Panc1 (cell line): Measurements from ENCODE around the gene PAX7. TPM values are rescaled to one million over a fixed set of nuclear protein-coding genes. Genes with fewer than 3 reads are reported as not detected.

Experiments used
- ATAC-seq: fragments of 200-7000 bp; cut with Tn5 transposase; 2 replicates; pipeline ENCODE4 v1.9.1; 2020; ENCODE audit warnings: mild to moderate bottlenecking, moderate library complexity
- Bru-seq: library from RNA; stranded (reverse); fragments of 400-500 nt; gene quantifications from one replicate; lab custom pipeline; 2021; lab: Mats Ljungman, UMichigan
- BruChase-seq, 2 experiments: library from RNA; stranded (reverse); fragments of 400-500 nt; gene quantifications; one replicate each; lab custom pipeline; 2021; lab: Mats Ljungman, UMichigan
- BruUV-seq: library from RNA; stranded (reverse); fragments of 400-500 nt; replicated peaks from 2 replicates; lab custom pipeline; 2021; lab: Mats Ljungman, UMichigan
- CTCF ChIA-PET: fragments of 300-600 bp; sonication (Branson Sonifier 250); formaldehyde crosslinking; loops from one replicate; lab custom pipeline; 2022; ENCODE audit warnings: antibody characterized with exemption; lab: Charles Lee
- POLR2A ChIA-PET: fragments of 300-600 bp; sonication (Branson Sonifier 250); formaldehyde crosslinking; loops from one replicate; lab custom pipeline; 2022; ENCODE audit warnings: antibody characterized with exemption; lab: Charles Lee
- DNase-seq: peaks from one replicate; pipeline ENCODE4 v3.0.0-alpha.2; 2010; ENCODE audit warnings: low read depth, low spot score
- H3K27ac ChIP-seq: 2 replicates; pipeline ENCODE4 v1.5.1; 2011; ENCODE audit warnings: mild to moderate bottlenecking, low read length, inconsistent platforms
- H3K27me3 ChIP-seq: fragments of 200-500 bp; sonication (Bioruptor generic); 2 replicates; pipeline ENCODE4 v1.6.0; 2014; ENCODE audit warnings: low read length, inconsistent platforms; ENCODE audit not compliant: control insufficient read depth, insufficient read depth
- H3K36me3 ChIP-seq: fragments of 200-500 bp; sonication (Bioruptor generic); 2 replicates; pipeline ENCODE4 v1.5.1; 2014; ENCODE audit warnings: inconsistent platforms, mild to moderate bottlenecking, low read length, moderate library complexity; ENCODE audit not compliant: control insufficient read depth, insufficient read depth
- H3K4me1 ChIP-seq: 2 replicates; pipeline ENCODE4 v1.5.1; 2011; ENCODE audit warnings: inconsistent platforms, mild to moderate bottlenecking, low read length, moderate library complexity; ENCODE audit not compliant: control insufficient read depth, insufficient read depth
- H3K4me3 ChIP-seq, 2 experiments: 2 replicates each; pipeline ENCODE4 v1.5.1; 2011 to 2012; ENCODE audit warnings: low read depth in 2 of 2, low read length in 2 of 2, mild to moderate bottlenecking in 2 of 2, inconsistent platforms in 1 of 2, moderate library complexity in 1 of 2
- H3K9me3 ChIP-seq: fragments of 200-500 bp; sonication (Bioruptor generic); 2 replicates; pipeline ENCODE4 v1.5.1; 2014; ENCODE audit warnings: low read depth, mild to moderate bottlenecking, inconsistent platforms, low read length, moderate library complexity; ENCODE audit not compliant: control insufficient read depth, insufficient read depth
- POLR2AphosphoS5 ChIP-seq: IDR thresholded peaks from 2 replicates; pipeline ENCODE4 v1.6.1; 2012; ENCODE audit warnings: mild to moderate bottlenecking, low read depth, low read length, moderate library complexity
- REST ChIP-seq, 2 experiments: IDR thresholded peaks; 2 replicates each; pipeline ENCODE4 v1.6.1; 2011 to 2012; ENCODE audit warnings: low read depth in 2 of 2, control low read depth in 1 of 2, low read length in 1 of 2, mild to moderate bottlenecking in 1 of 2, moderate library complexity in 1 of 2; ENCODE audit not compliant: insufficient read depth in 1 of 2
- SIN3A ChIP-seq: IDR thresholded peaks from 2 replicates; pipeline ENCODE4 v1.6.1; 2012; ENCODE audit warnings: low read depth, mild to moderate bottlenecking, low read length, moderate library complexity, borderline replicate concordance; ENCODE audit not compliant: insufficient read depth
- TCF7L2 ChIP-seq: IDR thresholded peaks from 2 replicates; pipeline ENCODE4 v1.6.1; 2011; ENCODE audit warnings: mild to moderate bottlenecking, low read depth, low read length, inconsistent platforms
- in situ Hi-C: cut with HindIII; loops from 2 replicates; pipeline ENCODE4 v1.10.0; 2016; ENCODE audit warnings: low sequenced_read_pairs, low pct_unique_long_range_greater_than_20kb
- intact Hi-C: fragments of 100-400 bp; cut with micrococcal nuclease; formaldehyde crosslinking; loops from one replicate; pipeline ENCODE4 v1.10.0; 2022; ENCODE audit not compliant: unreplicated experiment
- long read RNA-seq: library from polyadenylated mRNA; unstranded; transcript quantifications from one replicate; pipeline ENCODE4 v2.0.0, GENCODE V29; 2021; ENCODE audit not compliant: unreplicated experiment
- polyA plus RNA-seq: library from polyadenylated mRNA; unstranded; fragments of >200 nt; gene quantifications from one replicate; pipeline ENCODE4 v1.2.1, GENCODE V29; 2012; ENCODE audit warnings: missing spikeins; ENCODE audit not compliant: insufficient read length
- total RNA-seq: library from RNA; stranded (reverse); gene quantifications from one replicate; pipeline ENCODE4 v1.2.1, GENCODE V29; 2021; ENCODE audit not compliant: unreplicated experiment
- TF ChIP-seq, protein P1 (sequence below): fragments of 450-650 bp; IDR thresholded peaks from 2 replicates; pipeline ENCODE4 v1.5.1; 2017; ENCODE audit warnings: mild to moderate bottlenecking

The PAX7 gene
- total RNA-seq: not detected
- not detected for polyA plus RNA-seq
- Bru-seq, nascent RNA: percentile 6 among the genes with signal in this experiment
- percentile 6 among the genes with signal in this experiment for BruChase-seq, experiment 1, labeled RNA remaining after a 2-hour chase
- percentile 6 among the genes with signal in this experiment for BruChase-seq, experiment 2, labeled RNA remaining after a 6-hour chase
- long read RNA-seq: 0 reads

DNA sequence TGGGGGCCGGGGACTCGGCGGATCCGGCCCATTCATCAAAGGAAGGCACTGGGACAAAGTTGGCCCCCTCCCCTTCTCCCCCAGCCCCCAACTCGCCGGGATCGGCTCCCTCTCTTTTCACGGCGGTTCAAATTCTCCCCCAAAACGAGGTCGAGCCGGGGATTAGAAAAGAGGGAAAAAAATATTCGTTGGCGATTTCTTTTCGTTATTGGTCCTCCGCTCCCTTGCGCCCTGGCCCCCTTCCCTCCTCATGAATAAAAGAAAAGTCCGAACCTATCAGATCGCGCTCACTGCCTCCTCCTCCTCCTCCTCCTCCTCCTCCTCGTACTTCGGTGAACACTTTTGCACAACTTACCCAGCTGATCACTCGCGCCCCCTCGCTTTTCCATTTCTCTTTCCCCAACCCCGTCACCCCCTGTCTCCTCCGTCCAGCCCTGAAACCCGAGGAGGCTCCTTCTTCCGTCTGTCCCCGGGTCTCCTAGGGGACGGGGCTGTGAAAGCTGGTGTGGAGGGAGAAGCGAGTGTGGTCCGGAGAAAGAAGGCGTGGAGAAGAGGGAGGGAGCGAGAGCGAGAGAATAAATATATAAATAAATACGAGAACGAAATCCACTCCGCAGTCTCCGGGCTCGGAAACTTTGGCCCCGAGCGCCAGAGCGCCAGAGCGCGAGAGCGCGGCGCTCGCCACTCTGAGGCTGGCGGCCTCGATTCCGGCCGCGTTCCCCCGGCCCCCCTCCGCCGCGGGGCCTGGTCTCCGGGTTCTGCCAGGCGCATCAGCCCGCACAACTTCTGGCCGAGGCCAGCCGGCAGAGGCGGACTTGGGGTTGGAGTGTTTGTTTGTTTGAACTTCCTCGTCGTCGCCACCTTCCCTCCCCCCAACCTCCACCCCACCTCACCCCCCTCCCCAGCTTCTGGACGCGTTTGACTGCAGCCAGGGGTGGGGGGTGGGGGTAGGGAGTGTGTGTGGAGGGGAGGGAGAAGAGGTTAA, at the start of gene PAX7:
PAX7 (plus strand) TSS at position 336 of the 985 bp plus-strand sequence. CDS start 758 bp downstream, outside the sequence.
- Histone ChIP-seq H3K9me3 (no peaks in the 10 kb centered on the region), H3K4me1 (no peaks in the 10 kb centered on the region), H3K36me3 (no peaks in the 10 kb centered on the region), H3K27ac (no peak within 1 kb of the TSS), H3K4me3 (peak within 1 kb of the TSS; percentile 24 to 26), H3K27me3 (peaks cover 39% of the 10 kb centered on the region)
- ATAC-seq (peak; percentile 61), DNase-seq (no peak)
- intact Hi-C loops: no loop called here
- BruUV-seq: no TSS peak
- POLR2A ChIA-PET: no interaction called here
- TF ChIP-seq TCF7L2: no peak
- TF ChIP-seq POLR2AphosphoS5: no peak
- no peak for TF ChIP-seq SIN3A
- TF ChIP-seq REST (IDR thresholded peaks at IDR 0.05; ENCODE audit: insufficient read depth in 1 of 2, low read depth in 2 of 2, low read length in 1 of 2): no peak
- TF ChIP-seq, protein P1, sequence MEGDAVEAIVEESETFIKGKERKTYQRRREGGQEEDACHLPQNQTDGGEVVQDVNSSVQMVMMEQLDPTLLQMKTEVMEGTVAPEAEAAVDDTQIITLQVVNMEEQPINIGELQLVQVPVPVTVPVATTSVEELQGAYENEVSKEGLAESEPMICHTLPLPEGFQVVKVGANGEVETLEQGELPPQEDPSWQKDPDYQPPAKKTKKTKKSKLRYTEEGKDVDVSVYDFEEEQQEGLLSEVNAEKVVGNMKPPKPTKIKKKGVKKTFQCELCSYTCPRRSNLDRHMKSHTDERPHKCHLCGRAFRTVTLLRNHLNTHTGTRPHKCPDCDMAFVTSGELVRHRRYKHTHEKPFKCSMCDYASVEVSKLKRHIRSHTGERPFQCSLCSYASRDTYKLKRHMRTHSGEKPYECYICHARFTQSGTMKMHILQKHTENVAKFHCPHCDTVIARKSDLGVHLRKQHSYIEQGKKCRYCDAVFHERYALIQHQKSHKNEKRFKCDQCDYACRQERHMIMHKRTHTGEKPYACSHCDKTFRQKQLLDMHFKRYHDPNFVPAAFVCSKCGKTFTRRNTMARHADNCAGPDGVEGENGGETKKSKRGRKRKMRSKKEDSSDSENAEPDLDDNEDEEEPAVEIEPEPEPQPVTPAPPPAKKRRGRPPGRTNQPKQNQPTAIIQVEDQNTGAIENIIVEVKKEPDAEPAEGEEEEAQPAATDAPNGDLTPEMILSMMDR: no peak
- in situ Hi-C loops: no loop called here
- CTCF ChIA-PET: interaction anchor here (0.7 kb wide), 1 partner anchor 224 kb away, joined by 9 read pairs; no protein-coding TSS in a partner anchor

DNA sequence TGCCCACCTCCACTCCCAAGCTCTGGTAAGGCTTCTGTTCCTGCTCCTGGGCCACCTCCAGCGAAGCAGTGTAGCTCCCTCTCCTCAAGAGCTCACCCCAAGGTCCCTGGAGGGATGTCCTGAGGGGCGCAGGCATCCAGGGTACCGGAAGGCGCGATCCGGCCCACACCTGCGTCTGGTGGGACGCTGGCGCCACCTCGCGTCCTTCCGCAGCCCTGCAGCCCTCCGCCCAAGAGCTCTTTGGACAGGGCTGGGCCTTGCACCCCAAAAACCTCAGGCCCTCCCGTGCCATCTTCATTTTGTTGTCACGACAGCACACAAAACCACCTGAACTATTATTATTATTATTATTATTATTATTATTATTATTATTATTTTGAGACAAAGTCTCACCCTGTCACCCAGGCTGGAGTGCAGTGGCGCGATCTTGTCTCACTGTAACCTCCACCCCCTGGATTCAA, 49.2 kb upstream of the PAX7 start:
- no TSS peak for BruUV-seq
- no peak overlapping the region for H3K27ac ChIP-seq
- TF ChIP-seq, protein P1: peak; percentile 94
- no peak for TF ChIP-seq SIN3A
- TF ChIP-seq TCF7L2: no peak
- no peak for TF ChIP-seq POLR2AphosphoS5
- TF ChIP-seq REST (IDR thresholded peaks at IDR 0.05; ENCODE audit: insufficient read depth in 1 of 2, low read depth in 2 of 2, low read length in 1 of 2): 0 out of 4 replicates have a peak, but pooled peaks of 1 of the 2 experiments have one; percentile 15
- POLR2A ChIA-PET: no interaction called here
- in situ Hi-C loops: no loop called here
- H3K4me3 ChIP-seq: no peak overlapping the region
- H3K36me3 ChIP-seq: no peaks in the 10 kb centered on the region
- H3K4me1 ChIP-seq: no peaks in the 10 kb centered on the region; the same call in 1 of the 2 replicates
- H3K27me3 ChIP-seq: no peaks in the 10 kb centered on the region; the same call in 1 of the 2 replicates
- no peaks in the 10 kb centered on the region for H3K9me3 ChIP-seq
- CTCF ChIA-PET: interaction anchor here (0.5 to 2.0 kb wide), 10 partner anchors 16 to 919 kb away, joined by 3 to 9 read pairs (median 4); no protein-coding TSS in a partner anchor
- intact Hi-C loops: loop anchor here (5.0 kb wide), 1 partner anchor 919 kb away; no protein-coding TSS in a partner anchor
- ATAC-seq: peak; percentile 68
- DNase-seq: no peak
